ENCODE results near the gene SDK2. TPM values are rescaled to one million over a fixed set of nuclear protein-coding genes. Genes with fewer than 3 reads are reported as not detected.

SDK2 gene
- total and polyA plus RNA-seq, 2 experiments from 2014 or later = 0.74 to 5.1 TPM

GRCh38 chr17:73541111-73541510, 103.1 kb downstream of the SDK2 start (continued):
- no peak for TF ChIP-seq REST (IDR thresholded peaks at IDR 0.05; ENCODE audit: unreplicated experiment)
- TF ChIP-seq ETS1 (IDR thresholded peaks at IDR 0.05) = no peak
- TF ChIP-seq NANOG (IDR thresholded peaks at IDR 0.05; ENCODE audit: borderline replicate concordance) = no peak
- no peak for TF ChIP-seq STAT1 (IDR thresholded peaks at IDR 0.05; ENCODE audit: unreplicated experiment)

- Histone ChIP-seq H3K9me2 (ENCODE audit: insufficient read depth) (no peaks in the 10 kb centered on the region), H3K4me2 (no peak overlapping the region), H3K27ac (ENCODE audit: low read depth) (no peak overlapping the region), H3K4me3 (no peak overlapping the region), H4K20me1 (replicated peaks; ENCODE audit: insufficient read depth) (no peaks in the 10 kb centered on the region), H3K27me3 (ENCODE audit: insufficient read depth) (no peaks in the 10 kb centered on the region), H2AFZ (no peak overlapping the region), H3F3A (replicated peaks; ENCODE audit: low read depth) (no peaks in the 10 kb centered on the region), H3K4me1 (ENCODE audit: insufficient read depth) (peaks cover 3% of the 10 kb centered on the region; the same call in 1 of the 2 replicates), H3K79me2 (replicated peaks; ENCODE audit: insufficient read depth) (no peaks in the 10 kb centered on the region), H3K36me3 (ENCODE audit: insufficient read depth) (no peaks in the 10 kb centered on the region)
- H3K36me3 Mint-ChIP-seq (ENCODE audit: low read depth) = no peaks in the 10 kb centered on the region
- peaks cover 34% of the 10 kb centered on the region for H3K4me1 Mint-ChIP-seq
- H3K27ac Mint-ChIP-seq = no peak overlapping the region
- no peak overlapping the region for H3K4me3 Mint-ChIP-seq
- no peak for TF ChIP-seq POLR2AphosphoS5 (IDR thresholded peaks at IDR 0.05; ENCODE audit: low read depth)
- TF ChIP-seq NANOG (IDR thresholded peaks at IDR 0.05; ENCODE audit: borderline replicate concordance) = no peak
- DNase-seq (ENCODE audit: low spot score) (no peak), ATAC-seq (no peak)
- H3K9me3 Mint-ChIP-seq = no peaks in the 10 kb centered on the region
- H3K27me3 Mint-ChIP-seq (ENCODE audit: insufficient read depth, low read depth, poor library complexity) = peaks cover 7% of the 10 kb centered on the region
These were observed 105.1 kb downstream of the SDK2 start for GRCh38 chr17:73539166-73539565.

- Mint-ChIP-seq H3K27me3 (ENCODE audit: insufficient read depth, low read depth, poor library complexity) (peaks cover 9% of the 10 kb centered on the region), H3K4me3 (no peak overlapping the region), H3K27ac (no peak overlapping the region), H3K36me3 (ENCODE audit: low read depth) (no peaks in the 10 kb centered on the region), H3K9me3 (no peaks in the 10 kb centered on the region), H3K4me1 (peaks cover 40% of the 10 kb centered on the region)
- Histone ChIP-seq H3K36me3 (ENCODE audit: insufficient read depth) (no peaks in the 10 kb centered on the region), H3K9me2 (ENCODE audit: insufficient read depth) (no peaks in the 10 kb centered on the region), H3K27ac (ENCODE audit: low read depth) (no peak overlapping the region), H3K79me2 (replicated peaks; ENCODE audit: insufficient read depth) (no peaks in the 10 kb centered on the region), H3F3A (replicated peaks; ENCODE audit: low read depth) (no peaks in the 10 kb centered on the region), H3K4me1 (ENCODE audit: insufficient read depth) (peaks cover 8% of the 10 kb centered on the region; the same call in 1 of the 2 replicates), H4K20me1 (replicated peaks; ENCODE audit: insufficient read depth) (no peaks in the 10 kb centered on the region), H3K4me2 (no peak overlapping the region), H3K4me3 (no peak overlapping the region), H3K27me3 (ENCODE audit: insufficient read depth) (no peaks in the 10 kb centered on the region), H2AFZ (no peak overlapping the region)
- TF ChIP-seq NANOG (IDR thresholded peaks at IDR 0.05; ENCODE audit: borderline replicate concordance) = no peak
- no peak for TF ChIP-seq EZH2phosphoT487 (IDR thresholded peaks at IDR 0.05; ENCODE audit: unreplicated experiment)
- no peak for TF ChIP-seq EZH2 (IDR thresholded peaks at IDR 0.05; ENCODE audit: low read depth, unreplicated experiment)
- no peak for DNase-seq (ENCODE audit: low spot score)
- ATAC-seq = no peak
These were observed 105.8 kb downstream of the SDK2 start for GRCh38 chr17:73538445-73538844.
